IMR-90 (cell line): ENCODE data around the gene CDS2. TPM values are rescaled to one million over a fixed set of nuclear protein-coding genes. Genes with fewer than 3 reads are reported as not detected.

Experiments
- ATAC-seq: fragments of 200-7000 bp; cut with Tn5 transposase; 2 replicates; pipeline ENCODE4 v1.9.1; 2020; ENCODE audit warnings: low read depth, mild to moderate bottlenecking, moderate library complexity
- BruUV-seq: library from RNA; stranded (reverse); fragments of 400-500 nt; replicated peaks from 2 replicates; lab custom pipeline; 2021; lab: Mats Ljungman, UMichigan
- CTCF ChIA-PET: fragments of 300-600 bp; formaldehyde crosslinking; extraction: SDS; loops from one replicate; lab custom pipeline; 2021; ENCODE audit warnings: antibody characterized with exemption; lab: Yijun Ruan, JAX
- POLR2A ChIA-PET: fragments of 300-600 bp; sonication (Branson Sonifier 250); formaldehyde crosslinking; loops from one replicate; lab custom pipeline; 2022; ENCODE audit warnings: antibody characterized with exemption; ENCODE audit not compliant: unreplicated experiment; lab: Charles Lee
- DNase-seq: peaks from one replicate; pipeline ENCODE4 v3.0.0; 2013
- H2AFZ ChIP-seq: replicated peaks from 2 replicates; pipeline ENCODE3; 2013; ENCODE audit warnings: low read length, mild to moderate bottlenecking; ENCODE audit not compliant: poor library complexity
- H2AK5ac ChIP-seq: 2 replicates; pipeline ENCODE4 v1.6.1; 2013; ENCODE audit warnings: low read depth, low read length, inconsistent platforms
- H2AK9ac ChIP-seq: replicated peaks from 2 replicates; pipeline ENCODE3; 2013; ENCODE audit warnings: mild to moderate bottlenecking, low read depth, low read length, moderate library complexity; ENCODE audit not compliant: poor library complexity
- H2BK120ac ChIP-seq: 2 replicates; pipeline ENCODE4 v1.6.1; 2013; ENCODE audit warnings: low read depth, low read length, inconsistent platforms
- H2BK15ac ChIP-seq: 3 replicates; pipeline ENCODE4 v1.6.1; 2013; ENCODE audit warnings: low read depth, low read length, inconsistent platforms
- H2BK20ac ChIP-seq: 2 replicates; pipeline ENCODE4 v1.6.1; 2013; ENCODE audit warnings: low read depth, mild to moderate bottlenecking, inconsistent platforms, low read length, moderate library complexity
- H2BK5ac ChIP-seq: 2 replicates; pipeline ENCODE4 v1.6.1; 2013; ENCODE audit warnings: mild to moderate bottlenecking, low read depth, low read length, inconsistent platforms; ENCODE audit not compliant: poor library complexity, severe bottlenecking
- H3K14ac ChIP-seq: replicated peaks from 2 replicates; pipeline ENCODE4 v1.6.1; 2013; ENCODE audit warnings: low read depth, low read length, inconsistent platforms
- H3K18ac ChIP-seq: 2 replicates; pipeline ENCODE4 v1.6.1; 2013; ENCODE audit warnings: low read depth, low read length, control low read depth
- H3K23ac ChIP-seq: 2 replicates; pipeline ENCODE4 v1.6.1; 2013; ENCODE audit warnings: low read depth, low read length, inconsistent platforms
- H3K27ac ChIP-seq: 2 replicates; pipeline ENCODE4 v1.5.1; 2013; ENCODE audit warnings: mild to moderate bottlenecking, control low read depth, low read length; ENCODE audit not compliant: insufficient read depth
- H3K27me3 ChIP-seq: 2 replicates; pipeline ENCODE4 v1.6.1; 2013; ENCODE audit warnings: low read length; ENCODE audit not compliant: control insufficient read depth, insufficient read depth
- H3K36me3 ChIP-seq: 2 replicates; pipeline ENCODE4 v1.6.1; 2013; ENCODE audit warnings: low read length, mixed read lengths; ENCODE audit not compliant: control insufficient read depth, insufficient read depth
- H3K4ac ChIP-seq: 2 replicates; pipeline ENCODE4 v1.6.1; 2013; ENCODE audit warnings: low read depth, low read length, inconsistent platforms
- H3K4me1 ChIP-seq: 2 replicates; pipeline ENCODE4 v1.6.1; 2013; ENCODE audit warnings: low read length, mixed read lengths; ENCODE audit not compliant: control insufficient read depth, insufficient read depth
- H3K4me2 ChIP-seq: 2 replicates; pipeline ENCODE4 v1.6.1; 2013; ENCODE audit warnings: low read depth, mild to moderate bottlenecking, control low read depth, low read length, moderate library complexity
- H3K4me3 ChIP-seq: 2 replicates; pipeline ENCODE4 v1.5.1; 2013; ENCODE audit warnings: low read depth, mild to moderate bottlenecking, control low read depth, low read length, moderate library complexity; ENCODE audit not compliant: insufficient read depth
- H3K56ac ChIP-seq: 2 replicates; pipeline ENCODE4 v1.6.1; 2013; ENCODE audit warnings: low read length, inconsistent platforms; ENCODE audit not compliant: insufficient read depth; ENCODE audit errors: extremely low read depth
- H3K79me1 ChIP-seq, 2 experiments: 2 replicates each; pipeline ENCODE4 v1.6.1; 2013; ENCODE audit warnings: low read length in 2 of 2, inconsistent platforms in 1 of 2, low read depth in 1 of 2
- H3K9ac ChIP-seq: 2 replicates; pipeline ENCODE4 v1.6.1; 2013; ENCODE audit warnings: low read depth, low read length, control low read depth
- H3K9me1 ChIP-seq: 2 replicates; pipeline ENCODE4 v1.6.1; 2013; ENCODE audit warnings: low read length, inconsistent platforms; ENCODE audit not compliant: insufficient read depth
- H3K9me3 ChIP-seq: 2 replicates; pipeline ENCODE4 v1.6.1; 2013; ENCODE audit warnings: low read length; ENCODE audit not compliant: control insufficient read depth, insufficient read depth
- H4K20me1 ChIP-seq: 2 replicates; pipeline ENCODE4 v1.6.1; 2013; ENCODE audit warnings: low read length, inconsistent platforms; ENCODE audit not compliant: insufficient read depth
- H4K5ac ChIP-seq: 2 replicates; pipeline ENCODE4 v1.6.1; 2013; ENCODE audit warnings: mild to moderate bottlenecking, low read depth, low read length, control low read depth
- H4K8ac ChIP-seq, 2 experiments: 2 replicates each; pipeline ENCODE4 v1.6.1; 2013; ENCODE audit warnings: low read depth in 2 of 2, low read length in 2 of 2, control low read depth in 1 of 2, inconsistent platforms in 1 of 2
- H4K91ac ChIP-seq: 2 replicates; pipeline ENCODE4 v1.6.1; 2013; ENCODE audit warnings: low read depth, low read length, inconsistent platforms; ENCODE audit not compliant: insufficient read depth
- BHLHE40 ChIP-seq: fragments of 150-350 bp; IDR thresholded peaks from 2 replicates; pipeline ENCODE4 v1.6.1; 2016; ENCODE audit warnings: mild to moderate bottlenecking, low read depth, low read length
- ELK1 ChIP-seq: fragments of 150-350 bp; IDR thresholded peaks from 2 replicates; pipeline ENCODE4 v1.6.1; 2016; ENCODE audit warnings: low read depth, mild to moderate bottlenecking, low read length, moderate library complexity, borderline replicate concordance
- FOS ChIP-seq: fragments of 150-350 bp; IDR thresholded peaks from 2 replicates; pipeline ENCODE4 v1.6.1; 2016; ENCODE audit warnings: low read depth, low read length
- NFE2L2 ChIP-seq: fragments of 150-350 bp; IDR thresholded peaks from 2 replicates; pipeline ENCODE4 v1.6.1; 2016; ENCODE audit warnings: low read depth, mild to moderate bottlenecking, low read length
- RFX5 ChIP-seq: IDR thresholded peaks from 2 replicates; pipeline ENCODE4 v1.8.0; 2012; ENCODE audit warnings: low read depth, mild to moderate bottlenecking, low read length, moderate library complexity
- USF2 ChIP-seq: fragments of 150-350 bp; IDR thresholded peaks from 2 replicates; pipeline ENCODE4 v1.6.1; 2017; ENCODE audit warnings: mild to moderate bottlenecking, antibody characterized with exemption, low read length, low read depth
- WGBS, 2 experiments: methylation state at CpG; one replicate each; pipeline versions ENCODE4 v1.1.5 to v1.1.7; 2013; ENCODE audit warnings: missing lambda C conversion rate in 2 of 2; ENCODE audit not compliant: insufficient read length in 1 of 2; ENCODE audit errors: extremely low coverage in 2 of 2; 5-methylcytosine and 5-hydroxymethylcytosine counted together
- dilution Hi-C: fragments of 300-500 bp; cut with HindIII; formaldehyde crosslinking; loops from one replicate; pipeline ENCODE4 v1.14.3; 2018; ENCODE audit warnings: low sequenced_read_pairs; ENCODE audit not compliant: unreplicated experiment
- in situ Hi-C: fragments of 300-500 bp; cut with MboI; formaldehyde crosslinking; loops from 3 replicates; pipeline ENCODE4 v1.14.3; 2019; ENCODE audit warnings: low sequenced_read_pairs, inconsistent platforms, mixed read lengths
- intact Hi-C: fragments of 100-400 bp; cut with micrococcal nuclease; formaldehyde crosslinking; loops from 2 replicates; pipeline ENCODE4 v1.10.0; 2022
- polyA plus RNA-seq, 3 experiments: library from polyadenylated mRNA; depleted of rRNA; stranded (reverse); fragments of >200 nt; gene quantifications; 2 replicates each; pipeline ENCODE4 v1.2.3, GENCODE V29; 2012; ENCODE audit warnings: low replicate concordance in 1 of 3
- total RNA-seq: library from RNA; depleted of rRNA; stranded (reverse); fragments of >200 nt; gene quantifications from 2 replicates; pipeline ENCODE4 v1.2.3, GENCODE V29; 2012

CDS2 gene
- total and polyA plus RNA-seq, 2 of the 4 experiments (the other 2 are of a cell fraction) = 17.0 to 47.1 TPM

DNA sequence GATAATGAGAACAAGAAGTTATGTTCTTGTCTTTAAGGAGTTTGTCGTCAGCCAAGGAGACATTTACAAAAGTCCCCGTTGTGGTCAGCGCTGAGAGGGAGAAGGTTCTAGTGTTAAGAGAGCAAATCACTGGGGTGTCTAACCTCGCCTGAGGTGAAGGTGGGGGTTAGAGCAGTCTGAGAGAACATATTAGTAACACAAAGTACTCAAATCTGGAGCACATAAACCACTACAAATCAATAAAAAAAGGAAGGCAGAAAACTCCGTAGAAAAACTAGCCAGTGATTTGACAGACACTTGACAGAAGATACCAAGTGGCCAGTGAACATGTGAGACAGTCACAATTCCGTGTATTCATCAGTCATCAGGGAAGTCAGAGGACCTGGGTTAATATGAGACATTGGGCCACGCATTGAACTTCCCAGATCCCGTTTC is 45.4 kb downstream of the CDS2 start:
- H2AK5ac ChIP-seq = no peak overlapping the region
- H2AK9ac ChIP-seq = no peak overlapping the region
- H3K18ac ChIP-seq = no peak overlapping the region
- no peak overlapping the region for H2AFZ ChIP-seq
- no peaks in the 10 kb centered on the region for H3K27me3 ChIP-seq
- no peak overlapping the region for H3K14ac ChIP-seq
- ChIA-PET CTCF (no interaction called here), POLR2A (no interaction called here)
- H4K5ac ChIP-seq = no peak overlapping the region
- no peak for ATAC-seq
- no peak overlapping the region for H4K8ac ChIP-seq
- no peak overlapping the region for H3K4me2 ChIP-seq
- H3K9ac ChIP-seq = no peak overlapping the region
- no TSS peak for BruUV-seq
- H2BK5ac ChIP-seq = no peak overlapping the region
- H3K4me1 ChIP-seq = peaks cover 11% of the 10 kb centered on the region
- dilution Hi-C loops (no loop called here), in situ Hi-C loops (no loop called here), intact Hi-C loops (no loop called here)
- 80% methylated on average over 1 of the region's 8 CpGs; no CpG with 5 or more reads in 1 of the 2 experiments for WGBS, 2 experiments
- no peak overlapping the region for H3K4ac ChIP-seq
- TF ChIP-seq NFE2L2 (no peak), USF2 (no peak), ELK1 (no peak), BHLHE40 (no peak), RFX5 (no peak), FOS (no peak)
- no peak overlapping the region for H2BK15ac ChIP-seq
- no peak overlapping the region for H2BK120ac ChIP-seq
- H3K9me1 ChIP-seq = peaks cover 38% of the 10 kb centered on the region
- no peak overlapping the region for H3K27ac ChIP-seq
- peaks cover 43 to 78% of the 10 kb centered on the region in 2 experiments for H3K79me1 ChIP-seq
- peaks cover 14% of the 10 kb centered on the region for H3K36me3 ChIP-seq
- no peak overlapping the region for H2BK20ac ChIP-seq
- H4K91ac ChIP-seq = no peak overlapping the region
- H3K23ac ChIP-seq = no peak overlapping the region
- no peak overlapping the region for H3K4me3 ChIP-seq
- peaks cover 38% of the 10 kb centered on the region for H4K20me1 ChIP-seq
- no peaks in the 10 kb centered on the region for H3K9me3 ChIP-seq
- no peak overlapping the region for H3K56ac ChIP-seq
- no peak for DNase-seq
